Right cardiac atrium (tissue), 5 donors: ENCODE measurements around the gene JUNB. TPM values are rescaled to one million over a fixed set of nuclear protein-coding genes. Genes with fewer than 3 reads are reported as not detected.

Source experiments
- ATAC-seq, 2 donors: fragments of 200-7000 bp; cut with Tn5 transposase; one replicate each; pipeline versions ENCODE4 v1.8.0 to v1.9.1; 2020; ENCODE audit warnings: moderate library complexity in 2 of 2, mild to moderate bottlenecking in 1 of 2
- DNase-seq, 3 donors: peaks; one replicate each; pipeline ENCODE4 v3.0.0-alpha.2; 2020
- H3K27ac ChIP-seq: one replicate; pipeline ENCODE4 v1.5.1; 2013; ENCODE audit warnings: mild to moderate bottlenecking, low read length, control low read depth, moderate library complexity
- H3K27me3 ChIP-seq: one replicate; pipeline ENCODE4 v1.6.1; 2013; ENCODE audit not compliant: control insufficient read depth, insufficient read depth
- H3K4me1 ChIP-seq: one replicate; pipeline ENCODE4 v1.6.1; 2013; ENCODE audit warnings: low read length; ENCODE audit not compliant: control insufficient read depth, insufficient read depth
- H3K4me3 ChIP-seq: one replicate; pipeline ENCODE4 v1.5.1; 2013; ENCODE audit warnings: low read length, control low read depth
- H3K9me3 ChIP-seq: one replicate; pipeline ENCODE4 v1.6.1; 2013; ENCODE audit warnings: low read length; ENCODE audit not compliant: control insufficient read depth
- WGBS: extraction: QIAGEN DNeasy Blood & Tissue Kit; methylation state at CpG from one replicate; pipeline ENCODE4 v1.1.7; 2013; 5-methylcytosine and 5-hydroxymethylcytosine counted together
- intact Hi-C, 4 donors: fragments of 100-400 bp; cut with DNase I; formaldehyde crosslinking; loops; one replicate each; pipeline versions ENCODE4 v1.11.0 to v1.14.0; 2022 to 2023
- polyA plus RNA-seq: library from polyadenylated mRNA; stranded (reverse); fragments of 200-250 nt; gene quantifications from one replicate; pipeline ENCODE4 v1.2.3, GENCODE V29; 2013
- total RNA-seq, 4 donors: library from RNA; stranded (reverse); fragmentation: NEBNext Ultra II Directional; extraction: Animal tissue kit (Norgen Biotek cat#: 25700); gene quantifications; one replicate each; pipeline ENCODE4 v1.2.1, GENCODE V29; 2021
- donor health status: healthy with polysubstance abuse.
- donor health status: DM: no; HTN: yes; CAD: no.
- donor health status: DM: no; HTN: no; CAD: no.
- donor health status: DM: no; HTN: yes; CAD: no; lungs with severe emphysema.
- donor health status: DM: yes; HTN: yes; CAD: no.

Gene JUNB
- total and polyA plus RNA-seq, 5 donors: 29.9 to 209 (median 52.5) TPM

- ATAC-seq: peak; percentile 85 to 89
- peak overlapping the region; percentile 17 for H3K4me3 ChIP-seq
- DNase-seq: peak; percentile 79 to 88 (median 87)
- H3K4me1 ChIP-seq: no peaks in the 10 kb centered on the region
- H3K27ac ChIP-seq: no peak overlapping the region
- intact Hi-C loops: loop anchor here in 1 of 4 donors (2.0 kb wide), 1 partner anchor 89 kb away; no protein-coding TSS in a partner anchor
- no peaks in the 10 kb centered on the region for H3K27me3 ChIP-seq
- WGBS: 7% methylated on average over 60 of the region's 60 CpGs
- H3K9me3 ChIP-seq: no peaks in the 10 kb centered on the region
Measured at GRCh38 chr19:12757544-12758274, 33.6 kb upstream of the JUNB start.

- no peak overlapping the region for H3K27ac ChIP-seq
- WGBS: 80% methylated on average over 6 of the region's 6 CpGs
- no peaks in the 10 kb centered on the region for H3K27me3 ChIP-seq
- no peak for ATAC-seq
- no peaks in the 10 kb centered on the region for H3K4me1 ChIP-seq
- no peak overlapping the region for H3K4me3 ChIP-seq
- no peaks in the 10 kb centered on the region for H3K9me3 ChIP-seq
- intact Hi-C loops: loop anchor here in 1 of 4 donors (2.0 kb wide), 1 partner anchor 87 kb away; no protein-coding TSS in a partner anchor
- no peak for DNase-seq
Measured at GRCh38 chr19:12759686-12760085, 31.6 kb upstream of the JUNB start.

- H3K9me3 ChIP-seq: no peaks in the 10 kb centered on the region
- 89% methylated on average over 11 of the region's 11 CpGs for WGBS
- no peaks in the 10 kb centered on the region for H3K27me3 ChIP-seq
- no peak overlapping the region for H3K27ac ChIP-seq
- peak in 1 of 3 donors; percentile 35 for DNase-seq
- ATAC-seq: no peak
- H3K4me1 ChIP-seq: no peaks in the 10 kb centered on the region
- intact Hi-C loops: no loop called here
- no peak overlapping the region for H3K4me3 ChIP-seq
Measured at GRCh38 chr19:12763100-12763499, 28.2 kb upstream of the JUNB start.

- Histone ChIP-seq H3K27me3 (no peaks in the 10 kb centered on the region), H3K4me1 (no peaks in the 10 kb centered on the region), H3K4me3 (no peak overlapping the region), H3K9me3 (no peaks in the 10 kb centered on the region), H3K27ac (no peak overlapping the region)
- DNase-seq (no peak), ATAC-seq (no peak)
- 96% methylated on average over 16 of the region's 16 CpGs for WGBS
- intact Hi-C loops: loop anchor here in 3 of 4 donors (5.0 kb wide), 2 partner anchors 38 to 83 kb away; partner anchors contain the start of genes PRDX2 (in 3 of the 3) and THSD8 (in 3 of the 3)
Measured at GRCh38 chr19:12764698-12765097, 26.6 kb upstream of the JUNB start.

- H3K27ac ChIP-seq: no peak overlapping the region
- intact Hi-C loops: loop anchor here in 3 of 4 donors (2.0 to 5.0 kb wide), 3 partner anchors 36 to 81 kb away; partner anchors contain the start of genes PRDX2 (in 3 of the 3) and THSD8 (in 3 of the 3)
- H3K4me1 ChIP-seq: no peaks in the 10 kb centered on the region
- H3K9me3 ChIP-seq: no peaks in the 10 kb centered on the region
- H3K27me3 ChIP-seq: no peaks in the 10 kb centered on the region
- ATAC-seq: peak; percentile 86 to 91
- 35% methylated on average over 30 of the region's 30 CpGs for WGBS
- DNase-seq: peak; percentile 79 to 96 (median 95)
- no peak overlapping the region for H3K4me3 ChIP-seq
Measured at GRCh38 chr19:12766051-12766521, 25.2 kb upstream of the JUNB start.

- DNase-seq (no peak), ATAC-seq (no peak)
- H3K4me3 ChIP-seq: no peak overlapping the region
- intact Hi-C loops: loop anchor here in 3 of 4 donors (2.0 to 5.0 kb wide), 3 partner anchors 35 to 80 kb away; partner anchors contain the start of genes PRDX2 (in 3 of the 3) and THSD8 (in 3 of the 3)
- no peaks in the 10 kb centered on the region for H3K4me1 ChIP-seq
- H3K27me3 ChIP-seq: no peaks in the 10 kb centered on the region
- no peak overlapping the region for H3K27ac ChIP-seq
- 92% methylated on average over 11 of the region's 11 CpGs for WGBS
- no peaks in the 10 kb centered on the region for H3K9me3 ChIP-seq
Measured at GRCh38 chr19:12767150-12767549, 24.1 kb upstream of the JUNB start.

GRCh38 chr19:12767666-12768065 is 23.6 kb upstream of the JUNB start:
- Histone ChIP-seq H3K27me3 (no peaks in the 10 kb centered on the region), H3K4me3 (no peak overlapping the region), H3K9me3 (no peaks in the 10 kb centered on the region), H3K4me1 (no peaks in the 10 kb centered on the region), H3K27ac (no peak overlapping the region)
- WGBS: 94% methylated on average over 15 of the region's 15 CpGs
- DNase-seq (no peak), ATAC-seq (no peak)
- intact Hi-C loops: loop anchor here in 3 of 4 donors (2.0 to 5.0 kb wide), 3 partner anchors 35 to 80 kb away; partner anchors contain the start of genes PRDX2 (in 3 of the 3) and THSD8 (in 3 of the 3)

GRCh38 chr19:12769689-12770088 is 21.6 kb upstream of the JUNB start:
- Histone ChIP-seq H3K4me3 (no peak overlapping the region), H3K27me3 (no peaks in the 10 kb centered on the region), H3K9me3 (no peaks in the 10 kb centered on the region), H3K27ac (no peak overlapping the region), H3K4me1 (no peaks in the 10 kb centered on the region)
- WGBS: 58% methylated on average over 37 of the region's 37 CpGs
- intact Hi-C loops: loop anchor here in 3 of 4 donors (5.0 kb wide), 2 partner anchors 33 to 78 kb away; partner anchors contain the start of genes PRDX2 (in 3 of the 3) and THSD8 (in 3 of the 3)
- no peak for DNase-seq
- no peak for ATAC-seq

- no peak overlapping the region for H3K4me3 ChIP-seq
- H3K27me3 ChIP-seq: no peaks in the 10 kb centered on the region
- no peaks in the 10 kb centered on the region for H3K9me3 ChIP-seq
- ATAC-seq: no peak
- DNase-seq: no peak
- 94% methylated on average over 13 of the region's 13 CpGs for WGBS
- intact Hi-C loops: no loop called here
- peaks cover 5% of the 10 kb centered on the region for H3K4me1 ChIP-seq
- no peak overlapping the region for H3K27ac ChIP-seq
Measured at GRCh38 chr19:12770922-12771321, 20.4 kb upstream of the JUNB start.

GRCh38 chr19:12772323-12772722 is 19.0 kb upstream of the JUNB start:
- ATAC-seq (peak in 1 of 2 donors; percentile 11), DNase-seq (peak in 2 of 3 donors; percentile 45 to 53)
- WGBS: 61% methylated on average over 4 of the region's 4 CpGs
- no peaks in the 10 kb centered on the region for H3K27me3 ChIP-seq
- intact Hi-C loops: no loop called here
- H3K27ac ChIP-seq: no peak overlapping the region
- no peaks in the 10 kb centered on the region for H3K9me3 ChIP-seq
- H3K4me3 ChIP-seq: no peak overlapping the region
- H3K4me1 ChIP-seq: peaks cover 5% of the 10 kb centered on the region

GRCh38 chr19:12773571-12773970 is 17.7 kb upstream of the JUNB start:
- no peak for ATAC-seq
- DNase-seq: no peak
- Histone ChIP-seq H3K27ac (no peak overlapping the region), H3K27me3 (no peaks in the 10 kb centered on the region), H3K4me1 (peaks cover 6% of the 10 kb centered on the region), H3K9me3 (no peaks in the 10 kb centered on the region), H3K4me3 (no peak overlapping the region)
- WGBS: 83% methylated on average over 2 of the region's 2 CpGs
- intact Hi-C loops: no loop called here
